Endothelial cell of umbilical vein (primary cell): ENCODE results near the gene C2. TPM values are rescaled to one million over a fixed set of nuclear protein-coding genes. Genes with fewer than 3 reads are reported as not detected.

Experiments used
- BruUV-seq: library from RNA; stranded (reverse); fragments of 400-500 nt; replicated peaks from 2 replicates; lab custom pipeline; 2021; lab: Mats Ljungman, UMichigan
- CTCF ChIA-PET: fragments of 300-600, 350-600 bp; sonication (Branson Sonifier 250); formaldehyde crosslinking; loops from one replicate; lab custom pipeline; 2021; ENCODE audit warnings: antibody characterized with exemption, inconsistent platforms; lab: Charles Lee
- POLR2A ChIA-PET: fragments of 300-600, 350-600 bp; sonication (Branson Sonifier 250); formaldehyde crosslinking; loops from one replicate; lab custom pipeline; 2021; ENCODE audit warnings: antibody characterized with exemption, inconsistent platforms; lab: Charles Lee
- DNase-seq: peaks from one replicate; pipeline ENCODE4 v3.0.0-alpha.2; 2011; ENCODE audit warnings: low read depth, low spot score
- FAIRE-seq: peaks from 2 replicates; lab custom pipeline; 2011; peaks lifted over from hg19 to GRCh38; lab: Jason Lieb, UNC
- H2AFZ ChIP-seq: 2 replicates; pipeline ENCODE4 v1.6.0; 2012; ENCODE audit warnings: low read depth, low read length, control low read depth, inconsistent platforms
- H3K27ac ChIP-seq: 2 replicates; pipeline ENCODE4 v1.5.1; 2011; ENCODE audit warnings: low read depth, mild to moderate bottlenecking, control low read depth, low read length, moderate library complexity; ENCODE audit not compliant: insufficient read depth
- H3K27me3 ChIP-seq, 2 experiments: 2 replicates each; pipeline versions ENCODE4 v1.6.0 to v1.6.1; 2011; ENCODE audit warnings: low read length in 2 of 2, mixed read lengths in 1 of 2; ENCODE audit not compliant: control insufficient read depth in 2 of 2, insufficient read depth in 2 of 2
- H3K36me3 ChIP-seq, 2 experiments: 2 replicates in 1 of 2; 3 replicates in 1 of 2; pipeline ENCODE4 v1.5.1; 2011; ENCODE audit warnings: low read length in 2 of 2, mild to moderate bottlenecking in 1 of 2, moderate library complexity in 1 of 2; ENCODE audit not compliant: control insufficient read depth in 2 of 2, insufficient read depth in 2 of 2; ENCODE audit errors: extremely low read depth in 1 of 2
- H3K4me1 ChIP-seq: 3 replicates; pipeline ENCODE4 v1.5.1; 2011; ENCODE audit warnings: mild to moderate bottlenecking, low read length; ENCODE audit not compliant: control insufficient read depth, insufficient read depth; ENCODE audit errors: extremely low read depth
- H3K4me2 ChIP-seq: 2 replicates; pipeline ENCODE4 v1.6.1; 2011; ENCODE audit warnings: low read length, control low read depth, mixed read lengths; ENCODE audit not compliant: insufficient read depth
- H3K4me3 ChIP-seq, 3 experiments: fragments of 200-600 bp in 1 of 3; sonication (generic), shearing (Covaris generic) in 1 of 3; replicated peaks in 1 of 3; 2 replicates each; pipeline ENCODE4 v1.5.1; 2011 to 2016; ENCODE audit warnings: control low read depth in 3 of 3, low read length in 3 of 3, mild to moderate bottlenecking in 2 of 3, inconsistent platforms in 1 of 3, low read depth in 1 of 3, moderate library complexity in 1 of 3; ENCODE audit not compliant: insufficient read depth in 1 of 3
- H3K79me2 ChIP-seq: 2 replicates; pipeline ENCODE4 v1.6.0; 2012; ENCODE audit warnings: low read length, inconsistent platforms; ENCODE audit not compliant: control insufficient read depth, insufficient read depth
- H3K9ac ChIP-seq: replicated peaks from 2 replicates; pipeline ENCODE3; 2011; ENCODE audit warnings: low read length, control low read depth; ENCODE audit not compliant: insufficient read depth; ENCODE audit errors: extremely low read depth
- H3K9me1 ChIP-seq: replicated peaks from 3 replicates; pipeline ENCODE4 v1.6.0; 2011; ENCODE audit warnings: mild to moderate bottlenecking, low read length; ENCODE audit not compliant: control insufficient read depth, insufficient read depth; ENCODE audit errors: extremely low read depth
- H3K9me3 ChIP-seq: replicated peaks from 2 replicates; pipeline ENCODE4 v1.5.1; 2012; ENCODE audit warnings: low read length, inconsistent platforms; ENCODE audit not compliant: control insufficient read depth, insufficient read depth
- H4K20me1 ChIP-seq: replicated peaks from 2 replicates; pipeline ENCODE3; 2011; ENCODE audit warnings: mild to moderate bottlenecking, low read length; ENCODE audit not compliant: control insufficient read depth, insufficient read depth; ENCODE audit errors: extremely low read depth
- FOS ChIP-seq: IDR thresholded peaks from 2 replicates; pipeline ENCODE4 v1.6.1; 2011; ENCODE audit warnings: mild to moderate bottlenecking, low read length, moderate library complexity, borderline replicate concordance; ENCODE audit not compliant: insufficient read depth
- GATA2 ChIP-seq: IDR thresholded peaks from 2 replicates; pipeline ENCODE4 v1.7.0; 2011; ENCODE audit warnings: low read depth, mild to moderate bottlenecking, moderate library complexity, mixed read lengths, low read length; ENCODE audit not compliant: insufficient read length, insufficient read depth
- JUN ChIP-seq: IDR thresholded peaks from 2 replicates; pipeline ENCODE4 v1.6.1; 2011; ENCODE audit warnings: borderline replicate concordance, low read depth; ENCODE audit not compliant: insufficient read length, insufficient read depth
- MYC ChIP-seq: IDR thresholded peaks from one replicate; pipeline ENCODE4 v1.6.1; 2011; ENCODE audit warnings: mild to moderate bottlenecking, low read depth, low read length
- POLR2A ChIP-seq: IDR thresholded peaks from 2 replicates; pipeline ENCODE4 v1.6.1; 2012; ENCODE audit warnings: low read depth, mild to moderate bottlenecking, control low read depth, low read length
- dilution Hi-C: fragments of 300-500 bp; cut with MboI; formaldehyde crosslinking; loops from one replicate; pipeline ENCODE4 v1.15.0; 2019; ENCODE audit warnings: low sequenced_read_pairs; ENCODE audit not compliant: extremely low pct_ligation_motif_present
- intact Hi-C: fragments of 100-400 bp; cut with micrococcal nuclease; formaldehyde crosslinking; loops from one replicate; pipeline ENCODE4 v1.10.0; 2022
- polyA plus RNA-seq, 4 experiments: library from polyadenylated mRNA; depleted of rRNA in 3 of 4; stranded (reverse) in 3 of 4; unstranded in 1 of 4; fragments of >200 nt; gene quantifications; 2 replicates each; pipeline versions ENCODE4 v1.2.1 to v1.2.3, GENCODE V29; 2011 to 2012; ENCODE audit warnings: missing spikeins in 1 of 4
- total RNA-seq: library from RNA; stranded (reverse); gene quantifications from 2 replicates; pipeline ENCODE4 v1.2.3, GENCODE V29; 2021
- TF ChIP-seq, protein P1 (sequence below), 2 donors: IDR thresholded peaks; 1 replicate in 1 of 2; 2 replicates in 1 of 2; pipeline ENCODE4 v1.5.1; 2011; ENCODE audit warnings: low read length in 2 of 2, mild to moderate bottlenecking in 2 of 2, moderate library complexity in 2 of 2, control low read depth in 1 of 2, inconsistent platforms in 1 of 2, low read depth in 1 of 2; ENCODE audit not compliant: insufficient read depth in 1 of 2; ENCODE audit errors: extremely low read depth in 1 of 2
- TF ChIP-seq, protein P2 (sequence below): IDR thresholded peaks from 2 replicates; pipeline ENCODE4 v1.6.1; 2011; ENCODE audit not compliant: insufficient read depth, insufficient read length

Gene C2
- total and polyA plus RNA-seq, 2 donors (not counting 3 experiments of a cell fraction or from before 2014, with no cell fraction given): 0.60 TPM; not detected in 1

DNA sequence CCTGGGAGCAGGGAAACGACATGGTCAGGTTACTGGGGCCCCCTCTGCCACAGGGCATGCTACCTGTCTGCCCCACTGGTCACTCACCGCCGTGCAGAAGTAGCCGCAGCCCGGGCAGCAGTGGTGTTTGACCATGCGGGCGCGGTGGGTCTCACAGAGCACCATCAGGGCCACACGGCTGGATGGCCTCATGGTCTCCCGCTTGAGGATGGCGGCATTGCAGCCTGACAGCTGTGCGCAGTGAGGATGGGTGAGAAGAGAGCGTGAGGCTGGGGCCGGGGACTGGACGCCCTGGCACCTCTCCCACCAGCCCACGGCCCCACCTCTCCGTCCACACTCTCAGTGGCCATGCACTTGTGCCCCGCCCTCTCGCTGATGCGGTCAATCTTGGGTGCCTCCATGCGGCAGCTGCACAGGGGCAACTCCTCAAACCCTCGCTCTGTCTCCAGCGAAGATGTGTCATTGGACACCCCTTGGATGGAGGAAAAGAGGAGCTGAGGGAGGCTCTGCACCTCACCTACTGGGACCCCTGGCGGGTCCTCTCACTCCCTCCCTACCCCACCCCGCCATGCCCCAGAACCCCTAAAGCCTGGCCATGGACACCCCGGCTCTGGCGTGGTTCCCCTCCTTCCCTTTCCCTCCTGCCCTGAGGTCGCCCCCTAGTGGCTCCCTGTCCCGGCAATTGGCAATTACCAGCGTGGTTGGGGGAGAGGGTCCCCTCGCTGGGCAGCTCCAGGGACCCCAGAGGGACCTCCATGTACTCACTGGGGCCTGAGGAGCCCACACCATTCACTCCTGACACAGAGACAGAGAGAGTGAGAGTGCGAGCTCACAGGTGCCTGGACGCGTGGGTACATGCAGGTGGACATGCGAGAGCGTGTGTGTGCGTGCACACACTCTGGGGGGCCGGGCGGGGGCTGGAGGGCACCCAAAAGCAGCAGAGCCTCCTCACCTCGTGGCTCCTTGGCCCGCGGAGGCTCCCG, 39.0 kb upstream of the C2 start:
- no peak for FAIRE-seq

More for the DNA sequence above, 39.0 kb upstream of the C2 start:
- Histone ChIP-seq H3K9me1 (no peaks in the 10 kb centered on the region), H3K4me3 (no peak overlapping the region), H3K27ac (no peak overlapping the region), H3K4me1 (no peaks in the 10 kb centered on the region), H3K36me3 (peaks cover 8 to 44% of the 10 kb centered on the region in 2 experiments), H3K79me2 (no peaks in the 10 kb centered on the region), H2AFZ (no peak overlapping the region), H3K9me3 (no peaks in the 10 kb centered on the region), H4K20me1 (no peaks in the 10 kb centered on the region), H3K9ac (no peak overlapping the region), H3K4me2 (no peak overlapping the region), H3K27me3 (no peaks in the 10 kb centered on the region)
- intact Hi-C loops: loop anchor here (2.0 kb wide), 1 partner anchor 208 kb away; the partner anchor contains the start of gene LY6G5C
- TF ChIP-seq, protein P1, sequence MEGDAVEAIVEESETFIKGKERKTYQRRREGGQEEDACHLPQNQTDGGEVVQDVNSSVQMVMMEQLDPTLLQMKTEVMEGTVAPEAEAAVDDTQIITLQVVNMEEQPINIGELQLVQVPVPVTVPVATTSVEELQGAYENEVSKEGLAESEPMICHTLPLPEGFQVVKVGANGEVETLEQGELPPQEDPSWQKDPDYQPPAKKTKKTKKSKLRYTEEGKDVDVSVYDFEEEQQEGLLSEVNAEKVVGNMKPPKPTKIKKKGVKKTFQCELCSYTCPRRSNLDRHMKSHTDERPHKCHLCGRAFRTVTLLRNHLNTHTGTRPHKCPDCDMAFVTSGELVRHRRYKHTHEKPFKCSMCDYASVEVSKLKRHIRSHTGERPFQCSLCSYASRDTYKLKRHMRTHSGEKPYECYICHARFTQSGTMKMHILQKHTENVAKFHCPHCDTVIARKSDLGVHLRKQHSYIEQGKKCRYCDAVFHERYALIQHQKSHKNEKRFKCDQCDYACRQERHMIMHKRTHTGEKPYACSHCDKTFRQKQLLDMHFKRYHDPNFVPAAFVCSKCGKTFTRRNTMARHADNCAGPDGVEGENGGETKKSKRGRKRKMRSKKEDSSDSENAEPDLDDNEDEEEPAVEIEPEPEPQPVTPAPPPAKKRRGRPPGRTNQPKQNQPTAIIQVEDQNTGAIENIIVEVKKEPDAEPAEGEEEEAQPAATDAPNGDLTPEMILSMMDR (IDR thresholded peaks at IDR 0.05; ENCODE audit: extremely low read depth in 1 of 2, insufficient read depth in 1 of 2, low read depth in 1 of 2, low read length in 2 of 2): peak; percentile 72 to 74
- TF ChIP-seq FOS (no peak), JUN (no peak), POLR2A (no peak), MYC (no peak), GATA2 (no peak)
- TF ChIP-seq, protein P2, sequence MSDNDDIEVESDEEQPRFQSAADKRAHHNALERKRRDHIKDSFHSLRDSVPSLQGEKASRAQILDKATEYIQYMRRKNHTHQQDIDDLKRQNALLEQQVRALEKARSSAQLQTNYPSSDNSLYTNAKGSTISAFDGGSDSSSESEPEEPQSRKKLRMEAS: no peak
- dilution Hi-C loops: no loop called here
- CTCF ChIA-PET: interaction anchor here (1.3 to 2.7 kb wide), 5 partner anchors 10 to 64 kb away, joined by 4 to 8 read pairs (median 7); no protein-coding TSS in a partner anchor
- POLR2A ChIA-PET: no interaction called here
- BruUV-seq: no TSS peak
- no peak for DNase-seq
